HuH-7 (cell line): ENCODE data around the gene CCDC6.
"Not testable (repeated sequence)": the region's sequence is repeated elsewhere in the genome, so short reads cannot be mapped to it uniquely, and the experiment has no call there.

ENCODE experiments used
- DNase-seq: peaks from one replicate; pipeline ENCODE4 v3.0.0; 2011; ENCODE audit warnings: low spot score

The CCDC6 gene

DNA sequence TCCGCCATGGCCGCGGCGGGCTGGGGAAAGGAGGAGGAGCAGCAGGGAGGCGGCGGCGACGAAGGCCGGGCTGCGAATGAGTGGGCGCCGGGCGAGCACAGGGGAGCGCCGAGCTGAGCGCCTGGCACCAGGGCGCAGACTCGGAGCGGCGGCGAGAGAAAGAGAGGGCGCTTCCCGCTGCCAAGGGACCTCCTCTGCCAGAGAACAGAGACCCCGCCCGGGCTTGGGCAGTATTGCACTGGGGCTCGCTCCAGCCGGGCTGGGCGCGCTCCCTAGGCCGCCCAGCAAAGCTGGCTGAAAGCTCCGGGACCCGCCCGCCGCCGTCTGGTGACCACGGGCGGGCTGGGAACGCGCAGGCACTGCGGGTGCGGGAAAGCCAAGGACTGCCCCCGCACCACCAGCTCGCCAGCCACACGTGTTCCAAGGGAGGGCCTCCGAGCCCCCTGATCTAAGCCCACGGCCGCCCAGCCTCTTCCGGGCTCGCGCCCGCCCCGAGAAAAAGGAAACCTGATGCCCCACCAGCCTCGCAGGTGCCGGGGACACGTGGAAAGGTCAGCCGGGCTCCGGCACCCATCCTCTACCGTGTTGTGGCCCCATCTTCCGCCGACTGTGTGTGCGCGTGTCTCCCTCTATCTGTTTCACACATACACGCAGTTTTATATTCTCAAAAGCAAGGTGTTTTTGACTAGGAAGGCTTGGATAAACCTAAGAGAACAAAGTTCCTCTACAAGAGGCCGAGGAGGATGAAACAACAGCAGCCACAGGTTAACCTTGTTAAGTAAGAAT, at the start of gene CCDC6:
Gene CCDC6 (minus strand): TSS at position 140 of the 786 bp plus-strand sequence. CDS start 132 bp downstream, at position 8.
- peak; percentile 76 for DNase-seq

DNA sequence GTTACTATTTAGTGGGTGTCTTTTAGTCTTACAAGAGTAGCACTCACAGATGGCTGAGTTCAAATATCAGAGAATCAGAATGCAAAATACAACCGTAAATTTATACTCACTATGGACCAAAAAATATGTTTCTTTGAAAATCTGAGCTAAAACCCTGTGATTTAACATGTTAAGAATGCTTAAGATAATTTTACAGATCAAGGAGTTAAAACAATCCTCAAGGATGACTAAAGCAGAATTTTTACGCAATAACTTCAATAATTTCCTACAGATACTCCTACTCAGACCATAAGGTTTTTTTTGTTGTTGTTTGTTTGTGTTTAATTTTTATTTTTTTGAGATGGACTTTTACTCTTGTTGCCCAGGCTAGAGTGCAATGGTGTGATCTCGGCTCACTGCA, 47.9 kb upstream of the CCDC6 start:
- no peak for DNase-seq

GRCh38 chr10:59953711-59954110, 47.4 kb upstream of the CCDC6 start:
- DNase-seq: not testable (repeated sequence)

- DNase-seq: no peak
Observed at GRCh38 chr10:59950105-59950504, 43.7 kb upstream of the CCDC6 start.

DNA sequence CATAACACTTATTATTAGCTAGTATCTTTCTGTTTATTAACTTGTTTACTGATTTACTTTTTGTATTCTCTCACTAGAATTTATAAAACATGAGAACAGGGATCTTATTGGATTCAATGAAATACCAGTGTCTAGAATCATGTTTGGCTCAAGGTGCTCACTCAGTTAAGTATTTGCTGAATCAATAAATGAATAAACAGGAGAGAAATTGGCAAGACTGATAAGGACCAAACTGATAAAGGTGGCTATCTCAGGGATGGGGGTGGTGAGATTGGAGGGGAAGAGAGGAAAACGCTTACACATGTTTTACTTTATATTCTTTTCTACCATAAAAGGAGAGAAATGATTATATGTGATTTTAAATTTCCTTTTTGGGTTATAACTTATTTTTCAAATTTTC, 43.3 kb upstream of the CCDC6 start:
- no peak for DNase-seq

GRCh38 chr10:59945991-59946390, 39.6 kb upstream of the CCDC6 start:
- no peak for DNase-seq

GRCh38 chr10:59945590-59945989, 39.2 kb upstream of the CCDC6 start:
- DNase-seq: no peak

DNA sequence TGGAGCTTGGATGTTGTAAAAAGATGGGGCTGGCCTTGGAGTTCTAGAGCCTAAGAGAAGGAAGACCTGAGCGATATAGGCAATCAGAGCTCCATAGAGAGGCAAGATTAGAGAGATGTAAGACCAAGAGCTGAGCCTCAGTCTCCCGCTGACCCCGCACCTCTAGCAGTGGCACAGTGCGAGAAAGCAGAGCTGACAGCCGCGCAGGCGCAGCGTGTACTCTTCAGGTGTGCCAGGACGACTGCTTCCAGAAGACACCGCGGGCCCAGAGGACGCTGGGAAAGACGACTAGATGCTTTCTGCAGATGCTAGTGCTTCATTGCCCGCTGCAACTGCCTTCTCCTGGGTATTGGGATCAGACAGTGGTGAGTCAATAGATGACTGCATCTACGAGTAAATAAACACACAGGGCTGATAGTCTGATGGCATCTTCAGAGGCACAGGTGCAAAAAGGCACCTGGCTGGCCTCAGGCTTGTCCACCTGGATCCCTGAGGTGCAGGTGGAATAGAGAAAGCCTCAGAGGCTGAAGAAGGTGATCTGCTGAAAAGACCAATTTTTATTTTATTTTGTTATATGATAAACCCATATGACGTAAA, 38.1 kb upstream of the CCDC6 start:
- no peak for DNase-seq

GRCh38 chr10:59942556-59942955, 36.2 kb upstream of the CCDC6 start:
- no peak for DNase-seq

GRCh38 chr10:59937720-59938119, 31.4 kb upstream of the CCDC6 start:
- DNase-seq: no peak

DNA sequence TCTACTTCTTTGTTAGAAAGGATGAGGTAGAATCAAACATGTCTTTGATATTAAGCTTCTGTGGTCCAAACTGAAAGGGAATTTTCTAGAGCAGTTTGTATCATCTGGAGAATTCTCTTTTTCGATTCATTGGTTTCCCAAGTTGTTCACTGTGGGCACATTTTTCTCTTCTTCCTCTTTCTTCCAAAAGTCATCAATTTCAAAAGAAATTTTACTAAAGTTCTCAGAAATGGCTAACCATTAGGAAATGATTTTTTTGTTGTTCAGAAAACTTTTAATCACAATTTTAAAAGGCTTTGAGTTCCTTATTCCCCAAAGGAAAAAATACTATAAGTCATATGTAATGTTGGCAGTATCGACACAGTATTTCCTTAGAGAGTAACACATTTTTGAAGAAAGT, 28.3 kb upstream of the CCDC6 start:
- no peak for DNase-seq

GRCh38 chr10:59930788-59931521, 24.6 kb upstream of the CCDC6 start:
- not testable (repeated sequence) for DNase-seq

- no peak for DNase-seq
Observed at GRCh38 chr10:59926086-59926485, 19.7 kb upstream of the CCDC6 start.

DNA sequence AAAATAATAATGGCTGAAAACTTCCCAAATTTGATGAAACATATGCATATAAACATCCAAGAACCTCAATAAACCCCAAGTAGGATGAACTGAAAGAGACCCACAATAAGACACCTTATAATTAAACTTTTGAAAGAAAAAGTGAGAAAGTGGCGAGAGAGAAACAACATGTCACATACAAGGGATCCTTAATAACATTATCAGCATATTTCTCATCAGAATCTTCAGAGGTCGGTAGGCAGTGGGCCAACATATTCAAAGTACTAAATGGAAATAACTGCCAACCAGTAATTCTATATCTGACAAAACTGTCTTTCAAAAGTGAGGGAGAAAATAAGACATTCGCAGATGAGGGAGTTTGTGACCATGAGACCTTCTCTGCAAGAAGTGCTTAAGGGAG, 16.6 kb upstream of the CCDC6 start:
- DNase-seq: no peak

DNA sequence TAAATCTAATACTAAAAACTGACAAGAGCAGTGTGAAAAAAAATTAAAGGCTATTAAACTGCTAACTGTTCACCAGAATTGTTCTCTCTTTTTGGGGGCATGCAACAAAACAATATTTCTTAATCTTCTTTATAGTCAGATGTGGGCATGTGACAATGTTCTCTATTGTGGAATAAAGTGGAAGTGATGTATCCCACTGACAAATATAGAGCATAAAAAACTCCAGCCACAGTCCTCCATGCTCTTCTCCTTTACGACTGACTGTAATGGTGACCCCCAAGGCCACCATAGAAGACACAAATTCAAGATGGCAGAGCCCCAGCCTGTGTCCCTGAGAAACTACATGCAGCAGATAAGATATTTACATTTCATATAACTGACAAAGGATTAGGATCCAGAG, 11.6 kb upstream of the CCDC6 start:
- DNase-seq: no peak

- no peak for DNase-seq
Observed at GRCh38 chr10:59913547-59914237, 7.3 kb upstream of the CCDC6 start.

GRCh38 chr10:59910867-59911266, 4.5 kb upstream of the CCDC6 start:
- DNase-seq: no peak

DNA sequence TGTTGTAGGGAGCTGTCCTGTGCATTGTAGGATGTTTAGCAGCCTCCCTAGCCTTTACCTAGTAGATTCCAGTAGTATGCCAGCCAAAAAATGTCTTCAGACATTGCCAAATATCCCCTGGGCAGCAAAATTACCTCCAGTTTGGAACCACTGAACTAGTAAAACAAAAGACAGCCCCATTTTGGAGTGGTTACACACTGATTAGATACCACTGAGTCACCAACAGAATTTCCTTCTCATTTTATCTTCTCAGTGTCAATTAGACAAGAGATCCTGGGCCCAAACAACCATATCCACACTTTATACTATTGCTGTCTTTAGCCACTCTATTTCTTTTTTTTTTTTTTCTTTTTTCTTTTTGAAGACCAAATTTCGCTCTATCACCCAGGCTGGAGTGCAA, 3.5 kb upstream of the CCDC6 start:
- DNase-seq: no peak

DNA sequence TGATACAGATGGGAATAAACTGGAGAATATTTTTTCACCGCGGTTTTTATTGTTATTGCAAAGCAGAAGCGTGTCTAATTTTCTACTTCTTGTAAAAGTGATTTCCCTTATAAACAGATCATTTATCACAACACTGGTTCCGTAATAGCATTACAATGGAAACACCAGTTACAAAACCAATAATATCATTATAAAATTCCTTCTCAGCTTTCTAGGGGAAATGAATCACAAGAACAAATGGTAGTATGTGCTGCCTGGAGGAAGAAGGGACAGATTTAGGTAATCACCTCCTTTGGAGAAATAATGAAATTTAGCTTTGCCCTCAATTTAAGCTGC, 2.4 kb upstream of the CCDC6 start:
- DNase-seq: no peak

DNA sequence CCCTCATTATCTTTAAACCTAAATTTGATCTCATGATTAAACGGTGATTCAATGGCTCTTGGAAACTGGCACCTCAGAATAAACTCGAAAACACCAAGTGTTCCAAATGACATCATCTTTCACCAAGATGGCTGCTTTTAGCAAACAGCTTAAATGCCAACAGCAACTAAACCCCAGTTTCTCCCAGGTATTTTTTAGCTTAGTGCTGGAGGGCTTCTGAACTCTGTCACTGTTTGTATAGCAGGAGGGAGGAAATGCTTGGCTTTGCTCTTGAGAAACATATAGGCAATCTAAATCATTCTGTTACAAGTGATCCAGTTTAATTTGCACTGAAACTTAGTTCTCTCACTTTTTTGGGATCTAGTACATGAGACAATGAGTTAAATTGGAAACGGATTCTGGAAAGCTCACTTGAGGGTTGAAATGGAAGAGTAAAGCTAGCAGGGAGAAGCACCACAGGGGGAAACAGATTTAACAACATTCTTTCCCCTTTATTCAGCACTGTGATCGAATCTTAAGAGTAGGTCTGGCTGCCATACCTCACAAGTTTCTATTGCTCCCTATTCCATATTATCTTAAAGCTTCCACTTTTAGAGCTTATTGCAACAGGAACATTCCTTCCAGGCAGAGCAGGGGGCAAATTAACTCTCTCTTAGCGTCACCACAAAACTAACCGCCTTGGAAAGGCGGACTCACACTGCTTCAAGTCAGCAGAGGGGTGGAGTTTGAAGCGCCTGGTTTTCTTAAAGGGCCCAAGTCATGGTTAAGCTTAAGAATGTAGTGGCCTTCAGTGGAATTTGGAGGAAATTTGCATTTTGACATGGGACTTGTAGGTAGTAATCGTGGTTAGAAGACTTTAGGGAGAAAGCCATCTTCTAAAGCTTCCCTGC, 1.8 kb upstream of the CCDC6 start:
- DNase-seq: no peak

DNA sequence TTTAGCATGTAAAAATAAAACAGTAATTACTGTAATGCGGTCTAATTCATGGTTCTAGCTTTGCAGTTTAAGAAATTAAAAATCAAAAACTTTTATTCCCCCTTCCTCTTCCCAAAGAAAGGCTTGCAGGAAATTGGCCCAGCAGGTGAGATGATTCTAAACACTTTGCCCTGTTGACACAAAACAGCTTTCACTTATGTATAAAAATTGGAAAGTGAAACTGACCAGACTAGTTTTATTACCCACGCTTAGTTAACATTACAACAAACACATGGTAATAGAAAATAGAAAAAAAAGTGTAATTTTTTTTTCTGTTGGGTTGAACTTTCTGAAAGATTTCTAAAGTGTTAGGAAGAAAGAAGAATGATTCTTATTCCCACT, 1.2 kb upstream of the CCDC6 start:
- no peak for DNase-seq
